Tibial nerve (tissue), 4 donors: Measurements from ENCODE around the gene ANKDD1A.

Source experiments
- EP300 ChIP-seq, 2 donors: sonication (generic); formaldehyde crosslinking; IDR thresholded peaks; one replicate each; pipeline ENCODE4 v1.6.1; 2017; ENCODE audit warnings: antibody characterized with exemption in 2 of 2, mild to moderate bottlenecking in 1 of 2
- POLR2A ChIP-seq, 2 donors: fragments of 450-650 bp; IDR thresholded peaks; one replicate each; pipeline ENCODE4 v1.6.1; 2017; ENCODE audit warnings: antibody characterized with exemption in 2 of 2, mild to moderate bottlenecking in 2 of 2, moderate library complexity in 2 of 2
- TF ChIP-seq, protein P1 (sequence below), 5 experiments: fragments of 200-600 bp in 3 of 5; fragments of 450-650 bp in 2 of 5; sonication (generic) in 3 of 5; IDR thresholded peaks; one replicate each; pipeline ENCODE4 v1.5.1; 2016 to 2019; ENCODE audit warnings: antibody characterized with exemption in 5 of 5, mild to moderate bottlenecking in 3 of 5, moderate library complexity in 2 of 5

DNA sequence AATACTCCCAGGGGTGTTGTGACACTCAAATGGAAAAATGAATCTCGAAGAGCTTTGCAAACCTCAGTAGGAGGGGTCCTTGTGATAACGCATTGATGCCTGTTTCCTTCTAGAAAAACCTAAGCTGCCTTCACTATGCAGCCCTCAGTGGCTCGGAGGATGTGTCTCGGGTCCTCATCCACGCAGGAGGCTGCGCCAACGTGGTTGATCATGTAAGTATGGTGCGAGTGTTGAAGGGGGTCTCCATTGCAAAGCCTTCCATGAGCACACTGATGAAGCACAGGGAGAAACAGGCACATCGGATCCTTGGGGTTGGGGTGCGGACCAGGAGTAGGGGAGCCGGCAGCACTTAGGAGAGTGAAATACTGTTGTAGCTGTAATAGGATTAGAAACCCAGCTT, 22.3 kb downstream of the ANKDD1A start:
- TF ChIP-seq, protein P1, sequence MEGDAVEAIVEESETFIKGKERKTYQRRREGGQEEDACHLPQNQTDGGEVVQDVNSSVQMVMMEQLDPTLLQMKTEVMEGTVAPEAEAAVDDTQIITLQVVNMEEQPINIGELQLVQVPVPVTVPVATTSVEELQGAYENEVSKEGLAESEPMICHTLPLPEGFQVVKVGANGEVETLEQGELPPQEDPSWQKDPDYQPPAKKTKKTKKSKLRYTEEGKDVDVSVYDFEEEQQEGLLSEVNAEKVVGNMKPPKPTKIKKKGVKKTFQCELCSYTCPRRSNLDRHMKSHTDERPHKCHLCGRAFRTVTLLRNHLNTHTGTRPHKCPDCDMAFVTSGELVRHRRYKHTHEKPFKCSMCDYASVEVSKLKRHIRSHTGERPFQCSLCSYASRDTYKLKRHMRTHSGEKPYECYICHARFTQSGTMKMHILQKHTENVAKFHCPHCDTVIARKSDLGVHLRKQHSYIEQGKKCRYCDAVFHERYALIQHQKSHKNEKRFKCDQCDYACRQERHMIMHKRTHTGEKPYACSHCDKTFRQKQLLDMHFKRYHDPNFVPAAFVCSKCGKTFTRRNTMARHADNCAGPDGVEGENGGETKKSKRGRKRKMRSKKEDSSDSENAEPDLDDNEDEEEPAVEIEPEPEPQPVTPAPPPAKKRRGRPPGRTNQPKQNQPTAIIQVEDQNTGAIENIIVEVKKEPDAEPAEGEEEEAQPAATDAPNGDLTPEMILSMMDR (IDR thresholded peaks at IDR 0.05) = no peak
- TF ChIP-seq POLR2A (IDR thresholded peaks at IDR 0.05) (no peak), EP300 (IDR thresholded peaks at IDR 0.05) (no peak)
